Lung (tissue), 16 donors: Measurements from ENCODE around the gene GTPBP2. TPM values are rescaled to one million over a fixed set of nuclear protein-coding genes. Genes with fewer than 3 reads are reported as not detected.
A peak's percentile ranks its signal among the peaks of the same experiment; 100 is the strongest.

ENCODE experiments used
- ATAC-seq: fragments of 200-7000 bp; cut with Tn5 transposase; one replicate; pipeline ENCODE4 v1.9.1; 2020; ENCODE audit warnings: moderate number of reproducible peaks; ENCODE audit not compliant: insufficient read depth, low FRiP score
- DNase-seq, 3 donors: peaks; one replicate each; pipeline ENCODE4 v3.0.0-alpha.2; 2013 to 2017
- H3K27ac ChIP-seq, 2 donors: one replicate each; pipeline ENCODE4 v1.5.1; 2013; ENCODE audit warnings: mild to moderate bottlenecking in 2 of 2, moderate library complexity in 2 of 2, control low read depth in 1 of 2, inconsistent platforms in 1 of 2, low read depth in 1 of 2, low read length in 1 of 2
- H3K27me3 ChIP-seq, 3 donors: one replicate each; pipeline ENCODE4 v1.5.1; 2013; ENCODE audit warnings: low read length in 2 of 3; ENCODE audit not compliant: control insufficient read depth in 3 of 3, insufficient read depth in 3 of 3
- H3K36me3 ChIP-seq, 4 donors: one replicate each; pipeline ENCODE4 v1.5.1; 2013; ENCODE audit warnings: low read length in 4 of 4, mild to moderate bottlenecking in 1 of 4, moderate library complexity in 1 of 4; ENCODE audit not compliant: control insufficient read depth in 4 of 4, insufficient read depth in 4 of 4
- H3K4me1 ChIP-seq, 5 donors: one replicate each; pipeline ENCODE4 v1.5.1; 2013; ENCODE audit warnings: low read length in 5 of 5, mild to moderate bottlenecking in 2 of 5, moderate library complexity in 1 of 5; ENCODE audit not compliant: control insufficient read depth in 5 of 5, insufficient read depth in 5 of 5
- H3K4me3 ChIP-seq: one replicate; pipeline ENCODE4 v1.5.1; 2013; ENCODE audit warnings: mild to moderate bottlenecking, control low read depth, moderate library complexity
- H3K9ac ChIP-seq, 2 donors: one replicate each; pipeline ENCODE4 v1.5.1; 2013; ENCODE audit warnings: low read length in 2 of 2, control low read depth in 1 of 2; ENCODE audit not compliant: insufficient read depth in 1 of 2
- H3K9me3 ChIP-seq, 4 donors: one replicate each; pipeline ENCODE4 v1.5.1; 2013; ENCODE audit warnings: low read length in 3 of 4, mild to moderate bottlenecking in 1 of 4, moderate library complexity in 1 of 4; ENCODE audit not compliant: control insufficient read depth in 4 of 4, insufficient read depth in 3 of 4
- WGBS, 2 donors: extraction: QIAGEN DNeasy Blood & Tissue Kit; methylation state at CpG; one replicate each; pipeline ENCODE4 v1.1.7; 2013; 5-methylcytosine and 5-hydroxymethylcytosine counted together
- long read RNA-seq, 5 donors: transcript quantifications; one replicate each; lab custom pipeline, GENCODE V29; 2026
- polyA plus RNA-seq, 2 donors: library from polyadenylated mRNA; stranded (reverse); fragments of 200-250 nt; gene quantifications; one replicate each; pipeline ENCODE4 v1.2.1, GENCODE V29; 2013
- total RNA-seq, 2 donors: library from RNA; depleted of rRNA in 1 of 2; stranded (reverse); fragments of >200 nt in 1 of 2; gene quantifications; one replicate each; pipeline ENCODE4 v1.2.1, GENCODE V29; 2014 to 2021
- TF ChIP-seq, protein P1 (sequence below): IDR thresholded peaks from 2 replicates; pipeline ENCODE4 v1.5.1; 2012; ENCODE audit warnings: mild to moderate bottlenecking; ENCODE audit errors: control extremely low read depth, extremely low read depth
- donor health status: control.
- donor health status: control.
- donor health status: Bipolar disorder and iron deficiency.
- donor health status: healthy.
- donor health status: DM: yes; HTN: yes; CAD: no.

Gene GTPBP2, protein sequence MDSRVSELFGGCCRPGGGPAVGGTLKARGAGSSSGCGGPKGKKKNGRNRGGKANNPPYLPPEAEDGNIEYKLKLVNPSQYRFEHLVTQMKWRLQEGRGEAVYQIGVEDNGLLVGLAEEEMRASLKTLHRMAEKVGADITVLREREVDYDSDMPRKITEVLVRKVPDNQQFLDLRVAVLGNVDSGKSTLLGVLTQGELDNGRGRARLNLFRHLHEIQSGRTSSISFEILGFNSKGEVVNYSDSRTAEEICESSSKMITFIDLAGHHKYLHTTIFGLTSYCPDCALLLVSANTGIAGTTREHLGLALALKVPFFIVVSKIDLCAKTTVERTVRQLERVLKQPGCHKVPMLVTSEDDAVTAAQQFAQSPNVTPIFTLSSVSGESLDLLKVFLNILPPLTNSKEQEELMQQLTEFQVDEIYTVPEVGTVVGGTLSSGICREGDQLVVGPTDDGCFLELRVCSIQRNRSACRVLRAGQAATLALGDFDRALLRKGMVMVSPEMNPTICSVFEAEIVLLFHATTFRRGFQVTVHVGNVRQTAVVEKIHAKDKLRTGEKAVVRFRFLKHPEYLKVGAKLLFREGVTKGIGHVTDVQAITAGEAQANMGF
- 10 to 100 TPM; 54.0 to 78.4 TPM for total RNA-seq
- 10 to 100 TPM; 49.9 to 67.5 TPM for polyA plus RNA-seq
- long read RNA-seq, donor 1, transcript GTPBP2-202 (12 exons, 2,933 nt): major isoform, 5 of 6 reads
- long read RNA-seq, donor 1, partial matches to known transcripts: 0 of 6 reads
- long read RNA-seq, donor 1, other reads (novel, unspliced or antisense): 0 of 6 reads
- long read RNA-seq, donor 2, partial matches to known transcripts: 13 of 15 reads
- long read RNA-seq, donor 2, other reads (novel, unspliced or antisense): 0 of 15 reads
- long read RNA-seq, donor 3, partial matches to known transcripts: 0 of 2 reads
- long read RNA-seq, donor 3, other reads (novel, unspliced or antisense): 0 of 2 reads
- long read RNA-seq, donor 4: 0 reads
- long read RNA-seq, donor 5, partial matches to known transcripts: 13 of 14 reads
- long read RNA-seq, donor 5, other reads (novel, unspliced or antisense): 0 of 14 reads

GRCh38 chr6:43629104-43629504 lies at the start of gene GTPBP2:
Gene GTPBP2 (minus strand): TSS chr6:43629264. CDS start chr6:43629162, 102 bp downstream.
- H3K27me3 ChIP-seq: no peaks in the 10 kb centered on the region
- H3K27ac ChIP-seq: peak within 1 kb of the TSS; percentile 96 to 99
- peak within 1 kb of the TSS; percentile 78 to 97 for H3K9ac ChIP-seq
- H3K9me3 ChIP-seq: no peaks in the 10 kb centered on the region
- TF ChIP-seq, protein P1, sequence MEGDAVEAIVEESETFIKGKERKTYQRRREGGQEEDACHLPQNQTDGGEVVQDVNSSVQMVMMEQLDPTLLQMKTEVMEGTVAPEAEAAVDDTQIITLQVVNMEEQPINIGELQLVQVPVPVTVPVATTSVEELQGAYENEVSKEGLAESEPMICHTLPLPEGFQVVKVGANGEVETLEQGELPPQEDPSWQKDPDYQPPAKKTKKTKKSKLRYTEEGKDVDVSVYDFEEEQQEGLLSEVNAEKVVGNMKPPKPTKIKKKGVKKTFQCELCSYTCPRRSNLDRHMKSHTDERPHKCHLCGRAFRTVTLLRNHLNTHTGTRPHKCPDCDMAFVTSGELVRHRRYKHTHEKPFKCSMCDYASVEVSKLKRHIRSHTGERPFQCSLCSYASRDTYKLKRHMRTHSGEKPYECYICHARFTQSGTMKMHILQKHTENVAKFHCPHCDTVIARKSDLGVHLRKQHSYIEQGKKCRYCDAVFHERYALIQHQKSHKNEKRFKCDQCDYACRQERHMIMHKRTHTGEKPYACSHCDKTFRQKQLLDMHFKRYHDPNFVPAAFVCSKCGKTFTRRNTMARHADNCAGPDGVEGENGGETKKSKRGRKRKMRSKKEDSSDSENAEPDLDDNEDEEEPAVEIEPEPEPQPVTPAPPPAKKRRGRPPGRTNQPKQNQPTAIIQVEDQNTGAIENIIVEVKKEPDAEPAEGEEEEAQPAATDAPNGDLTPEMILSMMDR: no peak
- H3K36me3 ChIP-seq: peaks cover 6 to 24% (median 18%) of the 10 kb centered on the region in 4 donors
- 1% methylated on average over 43 to 46 of the region's 46 CpGs for WGBS, 2 donors
- ATAC-seq: peak; percentile 91
- peak; percentile 99 to 100 (median 100) for DNase-seq
- peaks cover 3 to 25% (median 8%) of the 10 kb centered on the region in 5 donors for H3K4me1 ChIP-seq
- H3K4me3 ChIP-seq: peak within 1 kb of the TSS; percentile 59

GRCh38 chr6:43678341-43678740 lies 49.3 kb upstream of the GTPBP2 start:
- H3K27me3 ChIP-seq: no peaks in the 10 kb centered on the region
- H3K4me1 ChIP-seq: peaks cover 1 to 24% (median 8%) of the 10 kb centered on the region in 5 donors
- no peak for ATAC-seq
- no peaks in the 10 kb centered on the region for H3K9me3 ChIP-seq
- TF ChIP-seq, protein P1: no peak
- DNase-seq: no peak
- H3K9ac ChIP-seq: no peak overlapping the region
- no peak overlapping the region for H3K4me3 ChIP-seq
- no peak overlapping the region for H3K27ac ChIP-seq
- 90 to 96% methylated on average over 7 of the region's 7 CpGs for WGBS, 2 donors
- peaks cover 23 to 49% (median 35%) of the 10 kb centered on the region in 4 donors for H3K36me3 ChIP-seq

GRCh38 chr6:43677759-43678158 lies 48.7 kb upstream of the GTPBP2 start:
- TF ChIP-seq, protein P1: no peak
- peaks cover 23 to 53% (median 35%) of the 10 kb centered on the region in 4 donors for H3K36me3 ChIP-seq
- DNase-seq: no peak
- peaks cover 1 to 24% (median 9%) of the 10 kb centered on the region in 5 donors for H3K4me1 ChIP-seq
- 90 to 91% methylated on average over 7 of the region's 7 CpGs for WGBS, 2 donors
- no peaks in the 10 kb centered on the region for H3K27me3 ChIP-seq
- no peaks in the 10 kb centered on the region for H3K9me3 ChIP-seq
- H3K9ac ChIP-seq: no peak overlapping the region
- H3K27ac ChIP-seq: no peak overlapping the region
- no peak overlapping the region for H3K4me3 ChIP-seq
- no peak for ATAC-seq
